Esophagus muscularis mucosa (tissue), 4 donors: ENCODE results near the gene CUX1. TPM values are rescaled to one million over a fixed set of nuclear protein-coding genes. Genes with fewer than 3 reads are reported as not detected.

Experiments
- DNase-seq: peaks from one replicate; pipeline ENCODE4 v3.0.0-alpha.2; 2017; ENCODE audit errors: extremely low spot score
- H3K27ac ChIP-seq, 4 donors: fragments of 200-600 bp; sonication (generic); replicated peaks in 1 of 4; 1 replicate in 3 of 4; 2 replicates in 1 of 4; pipeline ENCODE4 v1.5.1; 2016 to 2019; ENCODE audit warnings: mild to moderate bottlenecking in 1 of 4
- H3K27me3 ChIP-seq, 4 donors: fragments of 200-600 bp; sonication (generic); one replicate each; pipeline versions ENCODE4 v1.5.1 to v1.6.0; 2016 to 2019
- H3K36me3 ChIP-seq, 4 donors: fragments of 200-600 bp; sonication (generic); one replicate each; pipeline ENCODE4 v1.5.1; 2016 to 2019
- H3K4me1 ChIP-seq, 4 donors: fragments of 200-600 bp; sonication (generic); one replicate each; pipeline ENCODE4 v1.5.1; 2016 to 2019
- H3K4me3 ChIP-seq, 4 donors: fragments of 200-600 bp; sonication (generic); 1 replicate in 2 of 4; 2 replicates in 2 of 4; pipeline ENCODE4 v1.5.1; 2016 to 2019; ENCODE audit warnings: mild to moderate bottlenecking in 4 of 4, moderate library complexity in 1 of 4
- H3K9me3 ChIP-seq, 4 donors: fragments of 200-600 bp; sonication (generic); 1 replicate in 3 of 4; 2 replicates in 1 of 4; pipeline ENCODE4 v1.5.1; 2016 to 2019
- EP300 ChIP-seq: sonication (generic); formaldehyde crosslinking; IDR thresholded peaks from one replicate; pipeline ENCODE4 v1.6.1; 2017; ENCODE audit warnings: antibody characterized with exemption
- POLR2A ChIP-seq: fragments of 450-650 bp; IDR thresholded peaks from one replicate; pipeline ENCODE4 v1.6.1; 2017; ENCODE audit warnings: antibody characterized with exemption, moderate library complexity, mild to moderate bottlenecking, low read depth
- POLR2AphosphoS5 ChIP-seq, 2 donors: sonication (generic); formaldehyde crosslinking; IDR thresholded peaks; one replicate each; pipeline ENCODE4 v1.6.1; 2017; ENCODE audit warnings: antibody characterized with exemption in 2 of 2
- WGBS: methylation state at CpG from one replicate; pipeline ENCODE4 v1.1.5; 2018; 5-methylcytosine and 5-hydroxymethylcytosine counted together
- intact Hi-C: fragments of 100-400 bp; cut with DNase I; formaldehyde crosslinking; loops from one replicate; pipeline ENCODE4 v1.15.1; 2023
- total RNA-seq, 4 donors: library from RNA; depleted of rRNA; stranded (reverse); fragments of >200 nt; gene quantifications; one replicate each; pipeline versions ENCODE4 v1.1.0 to v1.2.1, GENCODE V29; 2016
- TF ChIP-seq, protein P1 (sequence below), 3 experiments: fragments of 200-600 bp in 2 of 3; fragments of 450-650 bp in 1 of 3; sonication (generic) in 2 of 3; IDR thresholded peaks; one replicate each; pipeline ENCODE4 v1.5.1; 2017 to 2019; ENCODE audit warnings: antibody characterized with exemption in 3 of 3, mild to moderate bottlenecking in 2 of 3, moderate library complexity in 1 of 3

CUX1 gene
- total RNA-seq, 4 donors from 2014 or later, result 61.5 to 136 (median 92.3) TPM

DNA sequence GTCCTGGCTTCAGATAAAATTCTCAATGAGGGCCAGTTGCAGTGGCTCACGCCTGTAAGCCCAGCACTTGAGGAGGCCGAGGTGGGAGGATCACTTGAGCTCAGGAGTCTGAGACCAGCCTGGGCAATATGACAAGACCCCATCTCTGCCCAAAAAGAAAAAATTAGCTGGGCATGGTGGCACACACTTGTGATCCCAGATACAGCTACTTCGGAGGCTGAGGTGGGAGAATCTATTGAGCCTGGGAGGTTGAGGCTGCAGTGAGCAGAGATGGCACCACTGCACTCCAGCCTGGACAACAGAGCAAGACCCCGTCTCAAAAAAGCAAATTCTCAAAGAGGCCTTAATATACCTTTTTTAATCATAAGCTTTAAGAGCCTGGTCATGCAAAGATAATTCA lies 142.9 kb downstream of the CUX1 start:
- Histone ChIP-seq H3K9me3 (no peaks in the 10 kb centered on the region), H3K4me3 (no peak overlapping the region), H3K36me3 (no peaks in the 10 kb centered on the region), H3K4me1 (peaks cover 16 to 58% (median 53%) of the 10 kb centered on the region in 4 donors), H3K27ac (no peak overlapping the region), H3K27me3 (no peaks in the 10 kb centered on the region)
- TF ChIP-seq POLR2AphosphoS5 (IDR thresholded peaks at IDR 0.05), result no peak
- TF ChIP-seq, protein P1, sequence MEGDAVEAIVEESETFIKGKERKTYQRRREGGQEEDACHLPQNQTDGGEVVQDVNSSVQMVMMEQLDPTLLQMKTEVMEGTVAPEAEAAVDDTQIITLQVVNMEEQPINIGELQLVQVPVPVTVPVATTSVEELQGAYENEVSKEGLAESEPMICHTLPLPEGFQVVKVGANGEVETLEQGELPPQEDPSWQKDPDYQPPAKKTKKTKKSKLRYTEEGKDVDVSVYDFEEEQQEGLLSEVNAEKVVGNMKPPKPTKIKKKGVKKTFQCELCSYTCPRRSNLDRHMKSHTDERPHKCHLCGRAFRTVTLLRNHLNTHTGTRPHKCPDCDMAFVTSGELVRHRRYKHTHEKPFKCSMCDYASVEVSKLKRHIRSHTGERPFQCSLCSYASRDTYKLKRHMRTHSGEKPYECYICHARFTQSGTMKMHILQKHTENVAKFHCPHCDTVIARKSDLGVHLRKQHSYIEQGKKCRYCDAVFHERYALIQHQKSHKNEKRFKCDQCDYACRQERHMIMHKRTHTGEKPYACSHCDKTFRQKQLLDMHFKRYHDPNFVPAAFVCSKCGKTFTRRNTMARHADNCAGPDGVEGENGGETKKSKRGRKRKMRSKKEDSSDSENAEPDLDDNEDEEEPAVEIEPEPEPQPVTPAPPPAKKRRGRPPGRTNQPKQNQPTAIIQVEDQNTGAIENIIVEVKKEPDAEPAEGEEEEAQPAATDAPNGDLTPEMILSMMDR (IDR thresholded peaks at IDR 0.05), result no peak
- TF ChIP-seq EP300, result no peak
- 82% methylated on average over 4 of the region's 4 CpGs for WGBS
- DNase-seq, result no peak
- intact Hi-C loops, result no loop called here

- WGBS, result 72% methylated on average over 9 of the region's 9 CpGs
- H3K36me3 ChIP-seq, result no peaks in the 10 kb centered on the region
- no peaks in the 10 kb centered on the region for H3K9me3 ChIP-seq
- TF ChIP-seq, protein P1 (IDR thresholded peaks at IDR 0.05), result no peak
- no peak for TF ChIP-seq POLR2AphosphoS5 (IDR thresholded peaks at IDR 0.05)
- TF ChIP-seq EP300, result no peak
- TF ChIP-seq POLR2A, result no peak
- no peak for DNase-seq
- peak overlapping the region in 1 of 4 donors; percentile 45 for H3K27ac ChIP-seq
- H3K4me1 ChIP-seq, result peaks cover 13 to 52% (median 47%) of the 10 kb centered on the region in 4 donors
- no peak overlapping the region for H3K4me3 ChIP-seq
- intact Hi-C loops, result no loop called here
- H3K27me3 ChIP-seq, result no peaks in the 10 kb centered on the region
Measured at GRCh38 chr7:101960985-101961708, 143.7 kb downstream of the CUX1 start.

- 58% methylated on average over 2 of the region's 2 CpGs for WGBS
- H3K27ac ChIP-seq, result peak overlapping the region in 1 of 4 donors; percentile 45
- DNase-seq, result no peak
- H3K9me3 ChIP-seq, result no peaks in the 10 kb centered on the region
- intact Hi-C loops, result no loop called here
- no peaks in the 10 kb centered on the region for H3K27me3 ChIP-seq
- TF ChIP-seq POLR2AphosphoS5 (IDR thresholded peaks at IDR 0.05) (no peak), POLR2A (no peak), EP300 (no peak)
- TF ChIP-seq, protein P1 (IDR thresholded peaks at IDR 0.05), result no peak
- H3K36me3 ChIP-seq, result no peaks in the 10 kb centered on the region
- peaks cover 9 to 52% (median 47%) of the 10 kb centered on the region in 4 donors for H3K4me1 ChIP-seq
- no peak overlapping the region for H3K4me3 ChIP-seq
Measured at GRCh38 chr7:101961811-101962210, 144.4 kb downstream of the CUX1 start.

DNA sequence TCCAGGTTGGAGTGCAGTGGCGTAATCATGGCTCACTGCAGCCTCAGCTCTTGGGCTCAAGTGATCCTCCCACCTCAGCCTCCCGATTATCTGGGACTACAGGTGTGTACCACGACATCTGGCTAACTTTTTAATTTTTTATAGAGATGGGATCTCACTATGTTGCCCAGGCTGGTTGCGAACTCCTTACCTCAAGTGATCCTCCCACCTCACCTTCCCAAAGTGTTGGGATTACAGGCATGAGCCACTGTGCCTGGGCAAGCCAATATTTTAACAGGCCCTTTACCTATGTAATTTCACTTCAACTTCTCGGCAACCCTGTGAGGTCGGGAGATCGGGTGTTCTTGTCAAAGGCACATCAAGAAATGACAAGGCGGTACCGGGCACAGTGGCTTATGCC lies 146.3 kb downstream of the CUX1 start:
- intact Hi-C loops, result no loop called here
- no peaks in the 10 kb centered on the region for H3K36me3 ChIP-seq
- peaks cover 7 to 36% (median 33%) of the 10 kb centered on the region in 4 donors for H3K4me1 ChIP-seq
- TF ChIP-seq EP300, result no peak
- no peak for TF ChIP-seq POLR2AphosphoS5 (IDR thresholded peaks at IDR 0.05)
- TF ChIP-seq POLR2A, result no peak
- TF ChIP-seq, protein P1 (IDR thresholded peaks at IDR 0.05), result no peak
- no peak overlapping the region for H3K27ac ChIP-seq
- H3K27me3 ChIP-seq, result no peaks in the 10 kb centered on the region
- DNase-seq, result no peak
- no peak overlapping the region for H3K4me3 ChIP-seq
- WGBS, result 98% methylated on average over 5 of the region's 9 CpGs
- no peaks in the 10 kb centered on the region for H3K9me3 ChIP-seq
